ENCODE measurements around the gene CBLN3. TPM values are rescaled to one million over a fixed set of nuclear protein-coding genes. Genes with fewer than 3 reads are reported as not detected.

The CBLN3 gene
- total and polyA plus RNA-seq, 8 donors = 0.81 to 4.2 (median 2.1) TPM; not detected in 2

- TF ChIP-seq POLR2A (IDR thresholded peaks at IDR 0.05) (no peak), CTCF (IDR thresholded peaks at IDR 0.05) (no peak), POLR2AphosphoS5 (IDR thresholded peaks at IDR 0.05) (no peak), EP300 (IDR thresholded peaks at IDR 0.05) (no peak)
- Histone ChIP-seq H3K27ac (peak overlapping the region; percentile 97 to 99 (median 98)), H3K36me3 (peaks cover 21 to 26% (median 24%) of the 10 kb centered on the region in 4 donors), H3K4me3 (peak overlapping the region in 3 of 4 donors; percentile 74 to 81 (median 77)), H3K27me3 (no peaks in the 10 kb centered on the region), H3K4me1 (peaks cover 63 to 88% (median 73%) of the 10 kb centered on the region in 4 donors), H3K9me3 (no peaks in the 10 kb centered on the region)
- DNase-seq = peak in 1 of 2 donors; percentile 23
- 86 to 93% (median 92%) methylated on average over 15 to 18 of the region's 18 CpGs for WGBS, 5 donors
- intact Hi-C loops (cut with DNase I; ENCODE audit: low total_unique reads) = no loop called here
Measured at GRCh38 chr14:24428628-24429394, 657 bp downstream of the CBLN3 start.

GRCh38 chr14:24427537-24428508, 1.6 kb downstream of the CBLN3 start:
- DNase-seq = no peak
- no peaks in the 10 kb centered on the region for H3K9me3 ChIP-seq
- H3K27ac ChIP-seq = peak overlapping the region; percentile 81 to 99 (median 98)
- intact Hi-C loops (cut with DNase I; ENCODE audit: low total_unique reads) = no loop called here
- H3K36me3 ChIP-seq = peaks cover 11 to 16% (median 15%) of the 10 kb centered on the region in 4 donors
- peaks cover 62 to 87% (median 69%) of the 10 kb centered on the region in 4 donors for H3K4me1 ChIP-seq
- 68 to 82% (median 75%) methylated on average over 10 to 18 of the region's 18 CpGs for WGBS, 5 donors
- peak overlapping the region in 1 of 4 donors; percentile 10 for H3K4me3 ChIP-seq
- H3K27me3 ChIP-seq = no peaks in the 10 kb centered on the region
- TF ChIP-seq POLR2A (IDR thresholded peaks at IDR 0.05) (no peak), EP300 (IDR thresholded peaks at IDR 0.05) (no peak), POLR2AphosphoS5 (IDR thresholded peaks at IDR 0.05) (no peak), CTCF (IDR thresholded peaks at IDR 0.05) (no peak)

- DNase-seq = peak; percentile 78 to 88
- Histone ChIP-seq H3K36me3 (peaks cover 3 to 8% (median 7%) of the 10 kb centered on the region in 4 donors), H3K27me3 (no peaks in the 10 kb centered on the region), H3K27ac (peak overlapping the region; percentile 81 to 99 (median 98)), H3K4me1 (peaks cover 57 to 85% (median 66%) of the 10 kb centered on the region in 4 donors), H3K9me3 (no peaks in the 10 kb centered on the region), H3K4me3 (peak overlapping the region in 1 of 4 donors; percentile 10)
- 27 to 62% (median 38%) methylated on average over 7 to 8 of the region's 8 CpGs for WGBS, 5 donors
- TF ChIP-seq POLR2AphosphoS5 (IDR thresholded peaks at IDR 0.05) (peak in 2 of 3 donors; percentile 83 to 84), CTCF (IDR thresholded peaks at IDR 0.05) (peak in 1 of 7 experiments; percentile 10), EP300 (IDR thresholded peaks at IDR 0.05) (no peak), POLR2A (IDR thresholded peaks at IDR 0.05) (no peak)
- intact Hi-C loops (cut with DNase I; ENCODE audit: low total_unique reads) = no loop called here
Measured at GRCh38 chr14:24426912-24427536, 2.4 kb downstream of the CBLN3 start.

Measured in stomach (tissue), 9 donors.